Stimulated activated CD4-positive, alpha-beta T cell treated with anti-CD3 and anti-CD28 coated beads, Interleukin-1b, Interleukin-23, amount 100 ng/mL, for 4 hours (primary cell): Measurements from ENCODE around the gene SH3GLB2.

Experiments used
- DNase-seq, 2 donors: peaks; one replicate each; pipeline ENCODE4 v3.0.0-alpha.2; 2020; ENCODE audit warnings: low read depth in 2 of 2

The SH3GLB2 gene

GRCh38 chr9:129028192-129028966, at the start of gene SH3GLB2:
TSS of gene SH3GLB2 (minus strand) at chr9:129028331. CDS start at chr9:129028154, 177 bp downstream.
- peak; percentile 96 to 97 for DNase-seq

- no peak for DNase-seq
Measured at GRCh38 chr9:129077236-129077635, 49.1 kb upstream of the SH3GLB2 start.

GRCh38 chr9:129076640-129077037, 48.5 kb upstream of the SH3GLB2 start:
- no peak for DNase-seq

GRCh38 chr9:129075996-129076639, 48.0 kb upstream of the SH3GLB2 start:
- DNase-seq = no peak

GRCh38 chr9:129074106-129074505, 46.0 kb upstream of the SH3GLB2 start:
- no peak for DNase-seq

GRCh38 chr9:129073404-129073803, 45.3 kb upstream of the SH3GLB2 start:
- no peak for DNase-seq

GRCh38 chr9:129072171-129072570, 44.0 kb upstream of the SH3GLB2 start:
- no peak for DNase-seq

GRCh38 chr9:129071526-129072126, 43.5 kb upstream of the SH3GLB2 start:
- no peak for DNase-seq

- DNase-seq = no peak
Measured at GRCh38 chr9:129070696-129071525, 42.8 kb upstream of the SH3GLB2 start.

- DNase-seq = no peak
Measured at GRCh38 chr9:129069862-129070641, 41.9 kb upstream of the SH3GLB2 start.

GRCh38 chr9:129068990-129069861, 41.1 kb upstream of the SH3GLB2 start:
- DNase-seq = peak in 1 of 2 donors; percentile 36

GRCh38 chr9:129068110-129068509, 40.0 kb upstream of the SH3GLB2 start:
- no peak for DNase-seq

GRCh38 chr9:129064499-129064908, 36.4 kb upstream of the SH3GLB2 start:
- no peak for DNase-seq

GRCh38 chr9:129063061-129063460, 34.9 kb upstream of the SH3GLB2 start:
- no peak for DNase-seq

- no peak for DNase-seq
Measured at GRCh38 chr9:129060991-129061390, 32.9 kb upstream of the SH3GLB2 start.

GRCh38 chr9:129059796-129060785, 32.0 kb upstream of the SH3GLB2 start:
- DNase-seq = no peak

- DNase-seq = no peak
Measured at GRCh38 chr9:129058965-129059795, 31.0 kb upstream of the SH3GLB2 start.
